ENCODE measurements around the gene PARVG.

PARVG gene

DNA sequence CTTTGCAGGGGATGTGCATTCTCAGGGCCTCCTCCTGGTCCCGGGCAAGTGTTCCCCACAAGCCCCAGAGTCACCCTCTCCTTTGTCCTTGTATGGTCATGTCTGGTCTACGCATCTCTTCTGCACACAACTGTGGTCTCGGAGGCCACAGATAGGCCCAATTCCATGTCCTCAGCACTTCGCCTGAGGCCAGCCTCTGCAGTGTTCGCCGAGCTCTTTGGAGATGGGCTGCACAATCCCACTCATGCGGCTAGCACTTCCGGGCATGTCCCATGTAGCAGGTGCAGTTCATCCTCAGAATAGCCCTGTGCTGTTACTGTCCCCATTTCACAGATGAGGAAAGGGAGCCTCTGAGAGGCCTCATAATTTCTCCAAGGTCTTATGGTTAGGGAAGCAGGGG, 7.6 kb downstream of the PARVG start:
- peaks cover 31% of the 10 kb centered on the region for H3K4me1 ChIP-seq (ENCODE audit: low read length)
- TF ChIP-seq, protein P1, sequence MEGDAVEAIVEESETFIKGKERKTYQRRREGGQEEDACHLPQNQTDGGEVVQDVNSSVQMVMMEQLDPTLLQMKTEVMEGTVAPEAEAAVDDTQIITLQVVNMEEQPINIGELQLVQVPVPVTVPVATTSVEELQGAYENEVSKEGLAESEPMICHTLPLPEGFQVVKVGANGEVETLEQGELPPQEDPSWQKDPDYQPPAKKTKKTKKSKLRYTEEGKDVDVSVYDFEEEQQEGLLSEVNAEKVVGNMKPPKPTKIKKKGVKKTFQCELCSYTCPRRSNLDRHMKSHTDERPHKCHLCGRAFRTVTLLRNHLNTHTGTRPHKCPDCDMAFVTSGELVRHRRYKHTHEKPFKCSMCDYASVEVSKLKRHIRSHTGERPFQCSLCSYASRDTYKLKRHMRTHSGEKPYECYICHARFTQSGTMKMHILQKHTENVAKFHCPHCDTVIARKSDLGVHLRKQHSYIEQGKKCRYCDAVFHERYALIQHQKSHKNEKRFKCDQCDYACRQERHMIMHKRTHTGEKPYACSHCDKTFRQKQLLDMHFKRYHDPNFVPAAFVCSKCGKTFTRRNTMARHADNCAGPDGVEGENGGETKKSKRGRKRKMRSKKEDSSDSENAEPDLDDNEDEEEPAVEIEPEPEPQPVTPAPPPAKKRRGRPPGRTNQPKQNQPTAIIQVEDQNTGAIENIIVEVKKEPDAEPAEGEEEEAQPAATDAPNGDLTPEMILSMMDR (IDR thresholded peaks at IDR 0.05; ENCODE audit: low read depth, low read length): no peak
- no peak for TF ChIP-seq EZH2phosphoT487 (IDR thresholded peaks at IDR 0.05; ENCODE audit: low read depth)

DNA sequence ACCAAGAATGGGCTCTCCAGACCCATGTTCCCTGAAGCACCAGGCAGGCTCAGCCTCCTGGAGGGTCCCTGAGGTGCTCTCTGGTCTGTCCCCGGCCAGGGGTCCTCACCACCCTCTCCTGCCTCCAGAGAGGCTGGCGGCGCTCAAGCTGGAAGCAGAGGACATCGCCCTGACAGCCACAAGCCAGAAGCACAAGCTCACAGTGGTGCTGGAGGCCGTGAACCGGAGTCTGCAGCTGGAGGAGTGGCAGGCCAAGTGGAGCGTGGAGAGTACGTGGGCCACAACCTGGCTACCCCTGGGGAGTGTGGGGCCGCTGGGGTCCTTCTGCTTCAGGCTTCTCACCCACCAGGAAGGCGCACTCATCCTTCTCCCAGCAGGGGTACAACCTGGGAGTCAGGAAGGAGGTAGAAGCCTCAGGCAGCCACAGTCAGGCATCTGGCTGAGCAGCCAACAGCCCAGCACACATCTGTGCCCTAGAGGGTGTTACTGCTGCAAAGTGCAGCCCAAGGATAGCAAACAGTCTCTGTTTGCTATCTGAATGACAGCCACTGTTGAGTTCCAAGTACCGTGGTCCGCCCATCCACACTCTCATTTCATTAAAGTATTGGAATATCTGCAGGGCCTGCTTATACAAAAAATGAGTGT, 8.4 kb downstream of the PARVG start:
- H3K9me3 ChIP-seq (ENCODE audit: insufficient read depth, low read length): no peaks in the 10 kb centered on the region
- H3K27me3 ChIP-seq (ENCODE audit: low read depth, low read length): peaks cover 50% of the 10 kb centered on the region
- TF ChIP-seq, protein P1 (IDR thresholded peaks at IDR 0.05; ENCODE audit: low read depth, low read length): no peak
- no peak for TF ChIP-seq EZH2phosphoT487 (IDR thresholded peaks at IDR 0.05; ENCODE audit: low read depth)
- peaks cover 31% of the 10 kb centered on the region for H3K4me1 ChIP-seq (ENCODE audit: low read length)
- no peak overlapping the region for H3K4me3 ChIP-seq (ENCODE audit: low read length)
- H3K9ac ChIP-seq (ENCODE audit: low read length): no peak overlapping the region
- H3K36me3 ChIP-seq (replicated peaks; ENCODE audit: low read depth, low read length): no peaks in the 10 kb centered on the region
- H3K27ac ChIP-seq (ENCODE audit: low read length): no peak overlapping the region
- H3K79me2 ChIP-seq (ENCODE audit: low read length): no peaks in the 10 kb centered on the region
- no peak overlapping the region for H2AFZ ChIP-seq (ENCODE audit: low read depth, low read length)
- no peak overlapping the region for H3K4me2 ChIP-seq (ENCODE audit: low read length)
- peaks cover 20% of the 10 kb centered on the region; the same call in 1 of the 2 replicates for H4K20me1 ChIP-seq (ENCODE audit: insufficient read depth, low read length)

More for the DNA sequence above, 7.6 kb downstream of the PARVG start:
- Histone ChIP-seq H3K4me2 (ENCODE audit: low read length) (no peak overlapping the region), H3K36me3 (replicated peaks; ENCODE audit: low read depth, low read length) (no peaks in the 10 kb centered on the region), H3K27me3 (ENCODE audit: low read depth, low read length) (peaks cover 43% of the 10 kb centered on the region), H2AFZ (ENCODE audit: low read depth, low read length) (no peak overlapping the region), H3K79me2 (ENCODE audit: low read length) (no peaks in the 10 kb centered on the region), H3K9ac (ENCODE audit: low read length) (no peak overlapping the region), H3K27ac (ENCODE audit: low read length) (no peak overlapping the region), H3K4me3 (ENCODE audit: low read length) (no peak overlapping the region), H3K9me3 (ENCODE audit: insufficient read depth, low read length) (no peaks in the 10 kb centered on the region), H4K20me1 (ENCODE audit: insufficient read depth, low read length) (peaks cover 13% of the 10 kb centered on the region; the same call in 1 of the 2 replicates)

DNA sequence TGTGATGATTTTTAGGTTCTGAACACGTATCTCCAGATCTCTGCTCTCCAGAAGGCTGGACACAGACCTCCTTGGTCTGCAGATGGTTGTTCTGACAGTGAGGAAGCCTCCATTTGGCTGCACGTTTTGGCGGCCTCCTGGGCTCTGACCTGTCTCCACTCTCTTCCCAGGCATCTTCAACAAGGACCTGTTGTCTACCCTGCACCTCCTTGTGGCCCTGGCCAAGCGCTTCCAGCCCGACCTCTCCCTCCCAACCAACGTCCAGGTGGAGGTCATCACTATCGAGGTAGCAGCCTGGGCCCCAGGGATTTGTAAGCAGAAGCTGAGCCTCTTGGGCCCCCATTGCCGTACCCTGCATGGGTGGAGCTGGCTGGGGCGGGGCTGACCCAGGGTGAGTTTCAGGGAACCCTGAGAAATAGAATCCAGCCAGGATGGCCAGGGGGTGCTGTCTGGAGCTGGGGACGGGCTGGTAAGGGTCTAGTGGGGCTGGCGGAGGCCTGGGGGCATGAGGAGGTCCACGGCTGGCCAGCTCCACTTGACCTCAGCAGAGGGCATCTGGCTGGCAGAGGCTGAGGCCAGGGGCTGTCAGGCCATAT, 9.8 kb downstream of the PARVG start:
- peaks cover 22% of the 10 kb centered on the region for H4K20me1 ChIP-seq (ENCODE audit: insufficient read depth, low read length)
- no peak overlapping the region for H2AFZ ChIP-seq (ENCODE audit: low read depth, low read length)
- H3K27me3 ChIP-seq (ENCODE audit: low read depth, low read length): peaks cover 61% of the 10 kb centered on the region
- H3K4me2 ChIP-seq (ENCODE audit: low read length): peak overlapping the region; percentile 61
- no peak overlapping the region for H3K4me3 ChIP-seq (ENCODE audit: low read length)
- no peaks in the 10 kb centered on the region for H3K79me2 ChIP-seq (ENCODE audit: low read length)
- peaks cover 28% of the 10 kb centered on the region for H3K4me1 ChIP-seq (ENCODE audit: low read length)
- H3K27ac ChIP-seq (ENCODE audit: low read length): no peak overlapping the region
- no peak for TF ChIP-seq EZH2phosphoT487 (IDR thresholded peaks at IDR 0.05; ENCODE audit: low read depth)
- TF ChIP-seq, protein P1 (IDR thresholded peaks at IDR 0.05; ENCODE audit: low read depth, low read length): no peak
- no peaks in the 10 kb centered on the region for H3K36me3 ChIP-seq (replicated peaks; ENCODE audit: low read depth, low read length)
- no peaks in the 10 kb centered on the region for H3K9me3 ChIP-seq (ENCODE audit: insufficient read depth, low read length)
- no peak overlapping the region for H3K9ac ChIP-seq (ENCODE audit: low read length)

DNA sequence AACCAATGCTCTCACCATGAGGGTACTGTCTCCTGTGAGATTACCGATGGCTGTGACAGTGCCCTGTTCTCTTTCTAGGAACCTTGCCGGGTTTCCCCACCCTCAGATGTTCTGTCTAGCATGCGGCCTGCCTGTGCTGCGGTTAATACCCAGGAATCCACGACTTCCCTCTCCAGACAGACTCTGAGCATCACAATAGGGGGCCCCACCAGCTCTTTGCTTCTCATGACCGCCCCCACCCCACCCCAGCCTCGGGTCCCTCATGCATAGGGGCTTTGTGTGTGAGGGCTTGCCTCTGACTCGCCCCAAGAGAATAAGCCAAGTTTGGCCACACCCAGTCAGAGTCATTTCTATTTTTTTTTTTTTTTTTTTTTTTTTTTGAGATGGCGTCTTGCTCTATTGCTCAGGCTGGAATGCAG, 10.3 kb downstream of the PARVG start:
- Histone ChIP-seq H3K27ac (ENCODE audit: low read length) (no peak overlapping the region), H3K4me1 (ENCODE audit: low read length) (peaks cover 27% of the 10 kb centered on the region), H3K36me3 (replicated peaks; ENCODE audit: low read depth, low read length) (no peaks in the 10 kb centered on the region), H3K9me3 (ENCODE audit: insufficient read depth, low read length) (no peaks in the 10 kb centered on the region), H3K9ac (ENCODE audit: low read length) (no peak overlapping the region), H3K27me3 (ENCODE audit: low read depth, low read length) (peaks cover 65% of the 10 kb centered on the region), H3K4me3 (ENCODE audit: low read length) (no peak overlapping the region), H3K4me2 (ENCODE audit: low read length) (peak overlapping the region; percentile 61), H3K79me2 (ENCODE audit: low read length) (no peaks in the 10 kb centered on the region), H4K20me1 (ENCODE audit: insufficient read depth, low read length) (peaks cover 27% of the 10 kb centered on the region), H2AFZ (ENCODE audit: low read depth, low read length) (no peak overlapping the region)
- TF ChIP-seq EZH2phosphoT487 (IDR thresholded peaks at IDR 0.05; ENCODE audit: low read depth): no peak
- TF ChIP-seq, protein P1 (IDR thresholded peaks at IDR 0.05; ENCODE audit: low read depth, low read length): no peak

Measured in OCI-LY3 (cell line).